WI38 (cell line): ENCODE results near the gene FAM174C.
A peak's percentile ranks its signal among the peaks of the same experiment; 100 is the strongest.
"Not testable (repeated sequence)": the region's sequence is repeated elsewhere in the genome, so short reads cannot be mapped to it uniquely, and the experiment has no call there.

Experiments used
- H3K4me3 ChIP-seq: 2 replicates; pipeline ENCODE4 v1.5.1; 2011; ENCODE audit warnings: low read depth, mild to moderate bottlenecking, control low read depth, low read length
- CTCF ChIP-seq: IDR thresholded peaks from 2 replicates; pipeline ENCODE4 v1.5.1; 2012; ENCODE audit warnings: low read depth, mild to moderate bottlenecking, control low read depth, low read length

FAM174C gene

DNA sequence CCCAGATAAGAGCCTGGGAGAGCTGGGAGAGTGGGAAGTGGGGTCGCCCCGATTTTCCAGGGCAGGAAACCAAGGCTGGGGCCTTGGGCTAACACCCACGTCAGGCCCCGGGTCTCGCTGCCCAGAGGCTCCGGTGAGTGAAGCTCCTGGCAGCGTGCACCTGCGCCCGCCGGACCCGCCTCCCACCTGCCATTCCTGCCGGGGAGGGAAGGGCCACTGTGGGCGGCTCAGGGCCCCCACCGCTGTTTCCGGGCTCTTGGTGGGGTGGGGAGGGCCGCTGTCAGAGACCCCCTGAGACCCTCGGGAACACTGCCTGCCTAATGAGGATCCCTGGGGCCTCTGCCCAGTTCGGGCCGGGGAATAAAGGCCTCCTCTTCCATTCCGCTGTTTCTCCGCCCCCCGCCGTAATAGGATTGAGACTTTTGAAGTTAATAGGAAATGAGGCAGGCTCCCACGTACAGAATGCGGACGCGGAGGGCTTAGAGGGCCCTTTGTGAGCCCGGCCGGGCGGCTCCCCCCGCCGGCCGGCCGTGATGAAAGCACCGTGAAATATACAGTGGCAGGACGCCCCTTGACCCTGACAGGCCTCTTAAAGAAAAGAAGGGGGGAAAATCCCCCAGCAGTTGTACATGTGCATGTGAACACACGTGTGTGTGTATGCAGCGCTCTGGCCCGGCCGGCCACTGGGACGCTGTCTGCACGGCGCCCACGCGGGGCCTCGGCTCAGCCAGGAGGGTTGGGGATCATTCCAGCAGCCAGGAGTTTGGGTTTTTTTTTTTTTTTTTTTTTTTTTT, 43.5 kb downstream of the FAM174C start:
- H3K4me3 ChIP-seq = no peak overlapping the region
- TF ChIP-seq CTCF = no peak

GRCh38 chr19:1320282-1320650, 44.9 kb downstream of the FAM174C start:
- not testable (repeated sequence) for H3K4me3 ChIP-seq

- TF ChIP-seq CTCF = no peak
- H3K4me3 ChIP-seq = no peak overlapping the region
Measured at GRCh38 chr19:1321539-1321938, 46.2 kb downstream of the FAM174C start.

DNA sequence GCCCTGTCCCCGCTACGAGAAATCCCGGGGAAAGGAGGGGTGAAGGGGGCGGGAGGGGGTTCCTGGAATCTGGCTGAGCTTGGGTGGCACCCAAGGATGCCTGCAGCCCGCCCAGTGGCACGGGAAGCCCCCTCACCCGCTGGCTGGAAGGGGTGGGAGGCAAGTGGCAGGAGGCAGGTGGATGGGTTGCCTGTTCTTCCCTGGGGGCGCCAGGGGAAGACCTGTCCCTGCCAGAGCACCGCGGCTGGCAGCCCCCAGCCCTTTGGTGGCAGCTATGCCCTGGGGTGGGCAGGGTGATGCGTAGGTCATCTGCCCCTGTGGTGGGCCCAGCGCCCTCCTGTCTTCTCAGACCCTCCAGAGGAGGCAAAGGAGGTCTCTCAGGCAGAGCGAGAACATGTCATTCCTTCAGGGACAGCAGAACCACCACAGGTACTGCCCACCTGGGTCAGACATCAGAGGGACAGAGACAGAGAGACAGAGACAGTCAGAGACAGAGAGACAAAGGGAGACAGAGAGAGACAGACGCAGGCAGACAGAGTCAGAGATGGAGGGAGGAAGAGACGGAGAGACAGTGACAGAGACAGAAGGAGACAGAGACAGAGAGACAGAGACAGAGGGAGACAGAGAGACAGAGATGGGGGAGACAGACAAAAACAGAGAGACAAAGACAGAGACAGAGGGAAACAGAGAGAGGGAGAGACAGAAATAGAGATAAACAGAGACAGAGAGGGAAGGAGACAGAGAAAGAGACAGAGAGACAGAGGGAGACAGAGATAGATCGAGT, 47.1 kb downstream of the FAM174C start:
- TF ChIP-seq CTCF = no peak
- H3K4me3 ChIP-seq = no peak overlapping the region

- H3K4me3 ChIP-seq = no peak overlapping the region
- TF ChIP-seq CTCF = no peak
Measured at GRCh38 chr19:1324249-1324805, 49.0 kb downstream of the FAM174C start.

DNA sequence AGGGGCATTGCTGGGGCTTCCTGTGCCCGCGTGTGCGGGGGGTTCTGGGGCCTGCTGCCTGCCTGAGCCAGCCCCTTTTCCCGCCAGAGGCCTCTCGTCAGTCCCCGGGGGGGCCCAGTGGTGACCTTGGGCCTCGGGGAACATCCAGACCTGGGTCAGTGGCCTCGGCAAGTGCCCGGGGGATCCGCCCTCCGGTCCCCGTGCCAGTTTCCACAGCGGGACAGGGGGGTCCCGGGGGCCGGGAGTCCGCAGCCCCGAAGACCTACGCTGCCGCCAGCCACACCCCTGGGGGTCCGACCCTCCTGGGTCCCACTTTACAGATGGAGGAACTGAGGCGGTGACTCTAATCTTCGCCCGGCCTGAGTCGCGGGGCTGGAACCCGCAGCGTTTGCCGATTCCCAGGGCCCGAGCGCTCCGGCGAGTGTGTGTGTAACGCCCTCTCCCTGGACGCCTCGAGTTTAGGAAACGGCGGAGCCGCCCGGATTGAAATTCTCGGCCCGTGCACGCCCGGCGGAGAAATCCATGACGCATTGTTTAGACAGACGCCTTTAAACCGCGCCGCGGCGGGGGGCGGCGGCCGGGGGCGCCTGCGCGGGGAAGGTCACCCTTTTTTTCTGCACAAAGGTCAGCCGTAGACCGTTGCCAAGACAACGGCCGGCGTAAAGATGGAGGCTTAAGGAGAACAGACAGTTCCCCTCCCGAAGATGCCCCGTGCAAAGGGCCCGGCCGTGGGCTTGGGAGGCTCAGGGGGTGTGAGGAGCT, 49.7 kb downstream of the FAM174C start:
- no peak for TF ChIP-seq CTCF
- peak overlapping the region; percentile 47 for H3K4me3 ChIP-seq

- no peak for TF ChIP-seq CTCF
- H3K4me3 ChIP-seq = peak overlapping the region; percentile 47
Measured at GRCh38 chr19:1325568-1326294, 50.4 kb downstream of the FAM174C start.
